ENCODE results near the gene C18orf63. TPM values are rescaled to one million over a fixed set of nuclear protein-coding genes. Genes with fewer than 3 reads are reported as not detected.

Gene C18orf63
- total RNA-seq, 1 donor from 2014 or later = 0.65 TPM

DNA sequence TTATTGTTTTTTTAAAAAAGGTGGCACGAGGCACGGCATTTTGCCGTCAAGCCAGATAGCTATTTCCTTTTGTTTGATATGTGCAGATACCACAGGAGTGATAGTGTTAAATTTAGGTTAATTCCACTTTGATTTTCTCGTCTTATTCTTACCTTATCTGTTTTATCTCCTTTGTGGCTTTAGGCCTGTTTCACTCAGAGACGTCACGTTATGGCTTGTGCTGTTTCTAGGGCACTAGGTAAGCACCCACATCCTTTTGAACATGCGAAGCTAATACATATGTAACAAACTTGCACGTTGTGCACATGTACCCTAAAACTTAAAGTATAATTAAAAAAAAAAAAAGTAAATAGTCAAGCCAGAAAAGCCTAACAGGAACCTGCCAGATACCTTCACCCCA, 57.8 kb downstream of the C18orf63 start:
- no peak overlapping the region for H3K27ac ChIP-seq
- intact Hi-C loops (cut with DNase I) = no loop called here
- H3K4me3 ChIP-seq = no peak overlapping the region
- peaks cover 3% of the 10 kb centered on the region for H3K4me1 ChIP-seq
- H3K36me3 ChIP-seq = no peaks in the 10 kb centered on the region
- H3K9me3 ChIP-seq = no peaks in the 10 kb centered on the region
- no peaks in the 10 kb centered on the region for H3K27me3 ChIP-seq (ENCODE audit: low read depth)
- no peak for DNase-seq
- TF ChIP-seq, protein P1, sequence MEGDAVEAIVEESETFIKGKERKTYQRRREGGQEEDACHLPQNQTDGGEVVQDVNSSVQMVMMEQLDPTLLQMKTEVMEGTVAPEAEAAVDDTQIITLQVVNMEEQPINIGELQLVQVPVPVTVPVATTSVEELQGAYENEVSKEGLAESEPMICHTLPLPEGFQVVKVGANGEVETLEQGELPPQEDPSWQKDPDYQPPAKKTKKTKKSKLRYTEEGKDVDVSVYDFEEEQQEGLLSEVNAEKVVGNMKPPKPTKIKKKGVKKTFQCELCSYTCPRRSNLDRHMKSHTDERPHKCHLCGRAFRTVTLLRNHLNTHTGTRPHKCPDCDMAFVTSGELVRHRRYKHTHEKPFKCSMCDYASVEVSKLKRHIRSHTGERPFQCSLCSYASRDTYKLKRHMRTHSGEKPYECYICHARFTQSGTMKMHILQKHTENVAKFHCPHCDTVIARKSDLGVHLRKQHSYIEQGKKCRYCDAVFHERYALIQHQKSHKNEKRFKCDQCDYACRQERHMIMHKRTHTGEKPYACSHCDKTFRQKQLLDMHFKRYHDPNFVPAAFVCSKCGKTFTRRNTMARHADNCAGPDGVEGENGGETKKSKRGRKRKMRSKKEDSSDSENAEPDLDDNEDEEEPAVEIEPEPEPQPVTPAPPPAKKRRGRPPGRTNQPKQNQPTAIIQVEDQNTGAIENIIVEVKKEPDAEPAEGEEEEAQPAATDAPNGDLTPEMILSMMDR (IDR thresholded peaks at IDR 0.05) = no peak
- peak; percentile 27 to 30 for ATAC-seq

DNA sequence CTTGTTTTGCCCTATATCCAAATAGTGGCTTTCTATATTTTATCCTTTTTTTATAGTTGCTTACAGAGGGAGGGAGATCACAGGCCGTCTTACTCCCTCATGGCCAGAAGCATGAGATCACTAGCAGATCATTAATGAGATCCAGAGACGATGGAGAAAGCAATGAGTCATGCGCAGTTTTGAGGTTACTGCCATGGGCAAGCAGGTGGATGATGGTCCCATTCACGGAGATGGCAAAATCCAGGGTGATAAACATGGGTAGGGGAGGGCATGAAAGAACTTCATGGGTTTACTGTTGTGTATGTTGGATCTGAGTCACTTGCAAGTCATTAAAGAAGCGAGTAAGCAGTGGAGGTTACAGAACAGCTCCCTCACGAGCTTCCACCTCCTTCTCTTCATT, 60.4 kb downstream of the C18orf63 start:
- Histone ChIP-seq H3K27ac (no peak overlapping the region), H3K9me3 (no peaks in the 10 kb centered on the region), H3K36me3 (no peaks in the 10 kb centered on the region), H3K4me3 (no peak overlapping the region), H3K27me3 (ENCODE audit: low read depth) (no peaks in the 10 kb centered on the region), H3K4me1 (peaks cover 4% of the 10 kb centered on the region)
- TF ChIP-seq, protein P1 (IDR thresholded peaks at IDR 0.05) = no peak
- intact Hi-C loops (cut with DNase I) = no loop called here
- no peak for ATAC-seq
- DNase-seq = no peak

DNA sequence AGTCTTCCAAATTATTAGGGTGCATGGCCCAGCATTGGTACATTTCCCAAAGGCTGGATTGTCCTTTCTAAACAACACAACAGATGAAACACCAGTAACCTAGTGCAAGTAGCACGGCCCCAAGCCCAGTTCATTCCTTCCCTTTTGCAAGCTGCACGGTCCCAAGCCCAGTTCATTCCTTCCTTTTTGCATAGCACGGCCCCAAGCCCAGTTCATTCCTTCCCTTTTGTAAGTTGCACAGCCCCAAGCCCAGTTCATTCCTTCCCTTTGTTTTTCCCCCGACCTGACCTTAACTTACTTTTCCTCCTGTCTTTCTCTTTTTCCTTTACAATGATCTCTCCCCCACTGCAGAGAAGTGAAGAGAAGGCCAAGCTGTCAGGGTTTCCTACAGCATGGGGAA, 60.9 kb downstream of the C18orf63 start:
- TF ChIP-seq, protein P1 (IDR thresholded peaks at IDR 0.05) = no peak
- Histone ChIP-seq H3K4me3 (no peak overlapping the region), H3K9me3 (no peaks in the 10 kb centered on the region), H3K36me3 (no peaks in the 10 kb centered on the region), H3K27me3 (ENCODE audit: low read depth) (no peaks in the 10 kb centered on the region), H3K27ac (no peak overlapping the region), H3K4me1 (peaks cover 4% of the 10 kb centered on the region)
- intact Hi-C loops (cut with DNase I) = no loop called here
- DNase-seq (no peak), ATAC-seq (no peak)

DNA sequence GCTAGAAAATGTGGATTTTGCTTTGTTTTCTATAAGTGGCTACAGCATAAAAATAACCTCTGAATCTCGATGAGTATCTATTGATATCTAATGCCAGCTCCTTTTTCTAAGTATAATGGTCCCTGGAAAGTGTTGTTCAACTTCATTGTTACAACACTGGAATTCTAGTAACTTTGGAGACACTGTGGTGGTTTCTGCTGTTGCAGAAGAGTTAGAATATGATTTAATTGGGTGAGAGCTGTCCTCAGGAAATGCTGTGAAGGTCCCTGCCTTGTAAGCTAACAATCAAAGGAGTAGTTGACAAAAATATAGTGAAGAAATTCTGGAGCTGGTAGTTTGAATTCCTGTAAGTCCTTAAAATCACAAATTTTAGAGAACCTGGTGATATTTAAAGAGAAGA, 62.1 kb downstream of the C18orf63 start:
- Histone ChIP-seq H3K36me3 (no peaks in the 10 kb centered on the region), H3K9me3 (no peaks in the 10 kb centered on the region), H3K4me1 (peaks cover 4% of the 10 kb centered on the region), H3K4me3 (no peak overlapping the region), H3K27ac (no peak overlapping the region), H3K27me3 (ENCODE audit: low read depth) (no peaks in the 10 kb centered on the region)
- TF ChIP-seq, protein P1 (IDR thresholded peaks at IDR 0.05) = no peak
- DNase-seq = no peak
- peak in 1 of 2 donors; percentile 45 for ATAC-seq
- intact Hi-C loops (cut with DNase I) = no loop called here

DNA sequence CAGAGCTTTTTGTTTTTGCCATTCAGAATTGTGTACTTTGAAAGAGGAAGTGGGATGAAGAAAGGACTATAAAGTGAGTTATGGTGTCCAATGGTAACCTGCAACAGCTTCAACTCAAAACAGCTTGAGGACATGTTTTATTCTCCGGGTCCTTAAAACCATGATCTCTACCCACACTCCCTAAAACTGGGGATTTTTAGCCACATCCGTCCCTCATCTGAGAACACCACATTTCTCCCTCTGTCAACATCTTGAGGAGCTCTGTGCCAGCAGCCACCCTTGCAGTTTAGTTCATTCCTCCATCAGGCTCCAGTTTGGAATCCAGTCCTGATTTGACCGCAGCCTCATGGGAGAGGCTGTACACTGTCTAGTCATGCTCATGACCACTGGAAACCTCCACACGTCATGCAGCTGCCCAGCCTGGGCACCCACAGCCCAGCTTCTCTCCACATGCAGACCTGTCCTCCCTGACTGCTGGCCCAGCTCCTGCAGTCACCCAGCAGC, 62.6 kb downstream of the C18orf63 start:
- peaks cover 4% of the 10 kb centered on the region for H3K4me1 ChIP-seq
- H3K27ac ChIP-seq = no peak overlapping the region
- peak; percentile 60 to 65 for ATAC-seq
- no peak for DNase-seq
- H3K36me3 ChIP-seq = no peaks in the 10 kb centered on the region
- no peaks in the 10 kb centered on the region for H3K9me3 ChIP-seq
- intact Hi-C loops (cut with DNase I) = no loop called here
- H3K27me3 ChIP-seq (ENCODE audit: low read depth) = no peaks in the 10 kb centered on the region
- no peak overlapping the region for H3K4me3 ChIP-seq
- TF ChIP-seq, protein P1 (IDR thresholded peaks at IDR 0.05) = no peak

DNA sequence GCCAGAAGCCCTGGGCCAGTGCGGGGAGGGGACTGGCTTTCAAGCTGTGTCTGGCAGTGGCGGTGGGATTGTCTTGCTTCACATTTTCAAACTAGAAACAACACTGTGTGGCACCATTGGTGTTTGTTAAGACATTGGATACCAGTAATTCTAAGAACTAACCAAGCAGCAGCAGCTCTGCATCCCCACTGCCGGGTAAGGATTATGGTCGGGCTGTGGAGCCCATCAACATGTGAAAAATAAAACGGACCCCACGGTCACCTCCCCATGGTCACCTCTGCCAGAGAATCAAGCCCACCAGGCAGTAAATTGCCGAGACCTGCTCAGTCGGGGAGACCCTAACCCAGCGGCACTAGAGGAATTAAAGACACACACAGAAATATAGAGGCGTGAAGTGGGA, 65.3 kb downstream of the C18orf63 start:
- intact Hi-C loops (cut with DNase I) = no loop called here
- H3K36me3 ChIP-seq = no peaks in the 10 kb centered on the region
- no peaks in the 10 kb centered on the region for H3K27me3 ChIP-seq (ENCODE audit: low read depth)
- ATAC-seq (no peak), DNase-seq (no peak)
- no peaks in the 10 kb centered on the region for H3K9me3 ChIP-seq
- peaks cover 4% of the 10 kb centered on the region for H3K4me1 ChIP-seq
- no peak overlapping the region for H3K27ac ChIP-seq
- TF ChIP-seq, protein P1 (IDR thresholded peaks at IDR 0.05) = no peak
- no peak overlapping the region for H3K4me3 ChIP-seq
